IMR-90 (cell line): ENCODE measurements around the gene AZU1. TPM values are rescaled to one million over a fixed set of nuclear protein-coding genes. Genes with fewer than 3 reads are reported as not detected.

Experiments
- ATAC-seq: fragments of 200-7000 bp; cut with Tn5 transposase; 2 replicates; pipeline ENCODE4 v1.9.1; 2020; ENCODE audit warnings: low read depth, mild to moderate bottlenecking, moderate library complexity
- BruUV-seq: library from RNA; stranded (reverse); fragments of 400-500 nt; replicated peaks from 2 replicates; lab custom pipeline; 2021; lab: Mats Ljungman, UMichigan
- CTCF ChIA-PET: fragments of 300-600 bp; formaldehyde crosslinking; extraction: SDS; loops from one replicate; lab custom pipeline; 2021; ENCODE audit warnings: antibody characterized with exemption; lab: Yijun Ruan, JAX
- POLR2A ChIA-PET: fragments of 300-600 bp; sonication (Branson Sonifier 250); formaldehyde crosslinking; loops from one replicate; lab custom pipeline; 2022; ENCODE audit warnings: antibody characterized with exemption; ENCODE audit not compliant: unreplicated experiment; lab: Charles Lee
- DNase-seq: peaks from one replicate; pipeline ENCODE4 v3.0.0; 2013
- H2AFZ ChIP-seq: replicated peaks from 2 replicates; pipeline ENCODE3; 2013; ENCODE audit warnings: low read length, mild to moderate bottlenecking; ENCODE audit not compliant: poor library complexity
- H2AK5ac ChIP-seq: 2 replicates; pipeline ENCODE4 v1.6.1; 2013; ENCODE audit warnings: low read depth, low read length, inconsistent platforms
- H2AK9ac ChIP-seq: replicated peaks from 2 replicates; pipeline ENCODE3; 2013; ENCODE audit warnings: mild to moderate bottlenecking, low read depth, low read length, moderate library complexity; ENCODE audit not compliant: poor library complexity
- H2BK120ac ChIP-seq: 2 replicates; pipeline ENCODE4 v1.6.1; 2013; ENCODE audit warnings: low read depth, low read length, inconsistent platforms
- H2BK15ac ChIP-seq: 3 replicates; pipeline ENCODE4 v1.6.1; 2013; ENCODE audit warnings: low read depth, low read length, inconsistent platforms
- H2BK20ac ChIP-seq: 2 replicates; pipeline ENCODE4 v1.6.1; 2013; ENCODE audit warnings: low read depth, mild to moderate bottlenecking, inconsistent platforms, low read length, moderate library complexity
- H2BK5ac ChIP-seq: 2 replicates; pipeline ENCODE4 v1.6.1; 2013; ENCODE audit warnings: mild to moderate bottlenecking, low read depth, low read length, inconsistent platforms; ENCODE audit not compliant: poor library complexity, severe bottlenecking
- H3K14ac ChIP-seq: replicated peaks from 2 replicates; pipeline ENCODE4 v1.6.1; 2013; ENCODE audit warnings: low read depth, low read length, inconsistent platforms
- H3K18ac ChIP-seq: 2 replicates; pipeline ENCODE4 v1.6.1; 2013; ENCODE audit warnings: low read depth, low read length, control low read depth
- H3K23ac ChIP-seq: 2 replicates; pipeline ENCODE4 v1.6.1; 2013; ENCODE audit warnings: low read depth, low read length, inconsistent platforms
- H3K27ac ChIP-seq: 2 replicates; pipeline ENCODE4 v1.5.1; 2013; ENCODE audit warnings: mild to moderate bottlenecking, control low read depth, low read length; ENCODE audit not compliant: insufficient read depth
- H3K27me3 ChIP-seq: 2 replicates; pipeline ENCODE4 v1.6.1; 2013; ENCODE audit warnings: low read length; ENCODE audit not compliant: control insufficient read depth, insufficient read depth
- H3K36me3 ChIP-seq: 2 replicates; pipeline ENCODE4 v1.6.1; 2013; ENCODE audit warnings: low read length, mixed read lengths; ENCODE audit not compliant: control insufficient read depth, insufficient read depth
- H3K4ac ChIP-seq: 2 replicates; pipeline ENCODE4 v1.6.1; 2013; ENCODE audit warnings: low read depth, low read length, inconsistent platforms
- H3K4me1 ChIP-seq: 2 replicates; pipeline ENCODE4 v1.6.1; 2013; ENCODE audit warnings: low read length, mixed read lengths; ENCODE audit not compliant: control insufficient read depth, insufficient read depth
- H3K4me2 ChIP-seq: 2 replicates; pipeline ENCODE4 v1.6.1; 2013; ENCODE audit warnings: low read depth, mild to moderate bottlenecking, control low read depth, low read length, moderate library complexity
- H3K4me3 ChIP-seq: 2 replicates; pipeline ENCODE4 v1.5.1; 2013; ENCODE audit warnings: low read depth, mild to moderate bottlenecking, control low read depth, low read length, moderate library complexity; ENCODE audit not compliant: insufficient read depth
- H3K56ac ChIP-seq: 2 replicates; pipeline ENCODE4 v1.6.1; 2013; ENCODE audit warnings: low read length, inconsistent platforms; ENCODE audit not compliant: insufficient read depth; ENCODE audit errors: extremely low read depth
- H3K79me1 ChIP-seq, 2 experiments: 2 replicates each; pipeline ENCODE4 v1.6.1; 2013; ENCODE audit warnings: low read length in 2 of 2, inconsistent platforms in 1 of 2, low read depth in 1 of 2
- H3K9ac ChIP-seq: 2 replicates; pipeline ENCODE4 v1.6.1; 2013; ENCODE audit warnings: low read depth, low read length, control low read depth
- H3K9me1 ChIP-seq: 2 replicates; pipeline ENCODE4 v1.6.1; 2013; ENCODE audit warnings: low read length, inconsistent platforms; ENCODE audit not compliant: insufficient read depth
- H3K9me3 ChIP-seq: 2 replicates; pipeline ENCODE4 v1.6.1; 2013; ENCODE audit warnings: low read length; ENCODE audit not compliant: control insufficient read depth, insufficient read depth
- H4K20me1 ChIP-seq: 2 replicates; pipeline ENCODE4 v1.6.1; 2013; ENCODE audit warnings: low read length, inconsistent platforms; ENCODE audit not compliant: insufficient read depth
- H4K5ac ChIP-seq: 2 replicates; pipeline ENCODE4 v1.6.1; 2013; ENCODE audit warnings: mild to moderate bottlenecking, low read depth, low read length, control low read depth
- H4K8ac ChIP-seq, 2 experiments: 2 replicates each; pipeline ENCODE4 v1.6.1; 2013; ENCODE audit warnings: low read depth in 2 of 2, low read length in 2 of 2, control low read depth in 1 of 2, inconsistent platforms in 1 of 2
- H4K91ac ChIP-seq: 2 replicates; pipeline ENCODE4 v1.6.1; 2013; ENCODE audit warnings: low read depth, low read length, inconsistent platforms; ENCODE audit not compliant: insufficient read depth
- CHD1 ChIP-seq: IDR thresholded peaks from 2 replicates; pipeline ENCODE4 v1.6.1; 2012; ENCODE audit warnings: low read depth, low read length, improper control_type of control experiment
- POLR2A ChIP-seq: IDR thresholded peaks from 2 replicates; pipeline ENCODE4 v1.6.1; 2012; ENCODE audit warnings: mild to moderate bottlenecking, low read depth, low read length
- RCOR1 ChIP-seq: IDR thresholded peaks from 2 replicates; pipeline ENCODE4 v1.6.1; 2012; ENCODE audit warnings: mild to moderate bottlenecking, low read length, improper control_type of control experiment; ENCODE audit not compliant: insufficient replicate concordance
- WGBS, 2 experiments: methylation state at CpG; one replicate each; pipeline versions ENCODE4 v1.1.5 to v1.1.7; 2013; ENCODE audit warnings: missing lambda C conversion rate in 2 of 2; ENCODE audit not compliant: insufficient read length in 1 of 2; ENCODE audit errors: extremely low coverage in 2 of 2; 5-methylcytosine and 5-hydroxymethylcytosine counted together
- dilution Hi-C: fragments of 300-500 bp; cut with HindIII; formaldehyde crosslinking; loops from one replicate; pipeline ENCODE4 v1.14.3; 2018; ENCODE audit warnings: low sequenced_read_pairs; ENCODE audit not compliant: unreplicated experiment
- in situ Hi-C: fragments of 300-500 bp; cut with MboI; formaldehyde crosslinking; loops from 3 replicates; pipeline ENCODE4 v1.14.3; 2019; ENCODE audit warnings: low sequenced_read_pairs, inconsistent platforms, mixed read lengths
- intact Hi-C: fragments of 100-400 bp; cut with micrococcal nuclease; formaldehyde crosslinking; loops from 2 replicates; pipeline ENCODE4 v1.10.0; 2022
- polyA plus RNA-seq, 3 experiments: library from polyadenylated mRNA; depleted of rRNA; stranded (reverse); fragments of >200 nt; gene quantifications; 2 replicates each; pipeline ENCODE4 v1.2.3, GENCODE V29; 2012; ENCODE audit warnings: low replicate concordance in 1 of 3
- total RNA-seq: library from RNA; depleted of rRNA; stranded (reverse); fragments of >200 nt; gene quantifications from 2 replicates; pipeline ENCODE4 v1.2.3, GENCODE V29; 2012
- TF ChIP-seq, protein P1 (sequence below): fragments of 150-350 bp; IDR thresholded peaks from 2 replicates; pipeline ENCODE4 v1.6.1; 2017; ENCODE audit warnings: mild to moderate bottlenecking, antibody characterized with exemption, low read length, low read depth

AZU1 gene
- total and polyA plus RNA-seq, 2 of the 4 experiments (the other 2 are of a cell fraction): 0.12 TPM; not detected in 1

DNA sequence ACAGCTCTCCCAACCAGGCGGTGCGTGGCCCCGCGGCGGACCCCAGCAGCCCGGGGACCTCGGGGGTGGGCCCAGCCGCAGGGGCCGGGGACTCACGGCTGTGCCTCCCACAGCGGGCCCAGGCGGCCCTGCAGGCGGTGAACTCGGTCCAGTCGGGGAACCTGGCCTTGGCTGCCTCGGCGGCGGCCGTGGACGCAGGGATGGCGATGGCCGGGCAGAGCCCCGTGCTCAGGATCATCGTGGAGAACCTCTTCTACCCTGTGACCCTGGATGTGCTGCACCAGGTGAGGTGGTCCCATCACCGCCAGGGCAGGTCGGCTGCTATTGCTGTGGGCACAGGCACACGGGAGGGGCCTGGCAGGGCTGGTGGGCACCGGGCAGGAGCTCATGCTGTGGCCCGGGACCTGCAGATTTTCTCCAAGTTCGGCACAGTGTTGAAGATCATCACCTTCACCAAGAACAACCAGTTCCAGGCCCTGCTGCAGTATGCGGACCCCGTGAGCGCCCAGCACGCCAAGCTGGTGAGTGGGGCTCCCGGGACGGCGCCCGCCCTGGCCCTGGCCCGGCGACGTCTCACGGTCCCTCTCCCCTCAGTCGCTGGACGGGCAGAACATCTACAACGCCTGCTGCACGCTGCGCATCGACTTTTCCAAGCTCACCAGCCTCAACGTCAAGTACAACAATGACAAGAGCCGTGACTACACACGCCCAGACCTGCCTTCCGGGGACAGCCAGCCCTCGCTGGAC lies 23.0 kb upstream of the AZU1 start:
- Histone ChIP-seq H3K14ac (no peak overlapping the region), H3K27ac (no peak overlapping the region), H2BK20ac (no peak overlapping the region), H3K4ac (no peak overlapping the region), H3K9me3 (no peaks in the 10 kb centered on the region), H2BK5ac (no peak overlapping the region), H3K36me3 (peaks cover 80% of the 10 kb centered on the region), H2AFZ (no peak overlapping the region), H4K8ac (no peak overlapping the region), H3K23ac (no peak overlapping the region), H4K20me1 (peaks cover 100% of the 10 kb centered on the region), H2BK15ac (no peak overlapping the region), H3K79me1 (peaks cover 5 to 47% of the 10 kb centered on the region in 2 experiments), H3K18ac (no peak overlapping the region), H3K4me2 (no peak overlapping the region), H3K4me3 (no peak overlapping the region), H3K56ac (no peak overlapping the region), H3K27me3 (no peaks in the 10 kb centered on the region), H2AK5ac (no peak overlapping the region), H4K5ac (no peak overlapping the region), H2AK9ac (no peak overlapping the region), H4K91ac (no peak overlapping the region), H3K4me1 (peaks cover 25% of the 10 kb centered on the region), H2BK120ac (no peak overlapping the region), H3K9me1 (peaks cover 11% of the 10 kb centered on the region; the same call in 1 of the 2 replicates), H3K9ac (no peak overlapping the region)
- ChIA-PET POLR2A (no interaction called here), CTCF (no interaction called here)
- TSS peak; percentile 50 for BruUV-seq
- WGBS, 2 experiments: 94% methylated on average over 42 of the region's 53 CpGs; no CpG with 5 or more reads in 1 of the 2 experiments
- dilution Hi-C loops: no loop called here
- intact Hi-C loops: no loop called here
- DNase-seq (no peak), ATAC-seq (no peak)
- in situ Hi-C loops: no loop called here
- no peak for TF ChIP-seq CHD1
- TF ChIP-seq RCOR1: no peak
- TF ChIP-seq POLR2A: no peak
- TF ChIP-seq, protein P1, sequence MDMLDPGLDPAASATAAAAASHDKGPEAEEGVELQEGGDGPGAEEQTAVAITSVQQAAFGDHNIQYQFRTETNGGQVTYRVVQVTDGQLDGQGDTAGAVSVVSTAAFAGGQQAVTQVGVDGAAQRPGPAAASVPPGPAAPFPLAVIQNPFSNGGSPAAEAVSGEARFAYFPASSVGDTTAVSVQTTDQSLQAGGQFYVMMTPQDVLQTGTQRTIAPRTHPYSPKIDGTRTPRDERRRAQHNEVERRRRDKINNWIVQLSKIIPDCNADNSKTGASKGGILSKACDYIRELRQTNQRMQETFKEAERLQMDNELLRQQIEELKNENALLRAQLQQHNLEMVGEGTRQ: no peak
